Embryonic facial prominence (tissue), 1 donor: Measurements from ENCODE around the gene PKNOX1.
"Not testable (repeated sequence)": the region's sequence is repeated elsewhere in the genome, so short reads cannot be mapped to it uniquely, and the experiment has no call there.

Source experiments
- DNase-seq: peaks from one replicate; pipeline ENCODE4 v3.0.0-alpha.2; 2016; ENCODE audit errors: extremely low spot score

The PKNOX1 gene

GRCh38 chr21:43045876-43046821 is 71.8 kb downstream of the PKNOX1 start:
- not testable (repeated sequence) for DNase-seq

DNA sequence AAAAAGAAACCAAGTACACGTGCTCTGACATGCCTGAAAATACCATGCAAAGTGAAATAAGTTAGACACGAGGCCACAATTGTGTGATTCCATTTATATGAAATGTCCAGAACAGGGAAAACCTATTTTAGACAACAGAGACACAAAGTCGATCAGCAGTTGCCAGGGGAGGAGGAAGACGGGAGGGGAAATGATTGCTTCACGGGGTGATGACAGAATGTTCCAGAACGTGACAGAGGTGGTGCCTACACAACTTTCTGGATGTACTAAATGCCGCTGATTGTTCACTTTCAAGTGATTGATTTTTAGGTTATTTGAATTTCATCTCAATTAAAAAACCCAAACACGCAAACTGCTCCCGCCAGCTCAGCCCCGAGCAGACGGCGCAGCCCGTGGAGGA is 78.8 kb downstream of the PKNOX1 start:
- DNase-seq, result not testable (repeated sequence)

DNA sequence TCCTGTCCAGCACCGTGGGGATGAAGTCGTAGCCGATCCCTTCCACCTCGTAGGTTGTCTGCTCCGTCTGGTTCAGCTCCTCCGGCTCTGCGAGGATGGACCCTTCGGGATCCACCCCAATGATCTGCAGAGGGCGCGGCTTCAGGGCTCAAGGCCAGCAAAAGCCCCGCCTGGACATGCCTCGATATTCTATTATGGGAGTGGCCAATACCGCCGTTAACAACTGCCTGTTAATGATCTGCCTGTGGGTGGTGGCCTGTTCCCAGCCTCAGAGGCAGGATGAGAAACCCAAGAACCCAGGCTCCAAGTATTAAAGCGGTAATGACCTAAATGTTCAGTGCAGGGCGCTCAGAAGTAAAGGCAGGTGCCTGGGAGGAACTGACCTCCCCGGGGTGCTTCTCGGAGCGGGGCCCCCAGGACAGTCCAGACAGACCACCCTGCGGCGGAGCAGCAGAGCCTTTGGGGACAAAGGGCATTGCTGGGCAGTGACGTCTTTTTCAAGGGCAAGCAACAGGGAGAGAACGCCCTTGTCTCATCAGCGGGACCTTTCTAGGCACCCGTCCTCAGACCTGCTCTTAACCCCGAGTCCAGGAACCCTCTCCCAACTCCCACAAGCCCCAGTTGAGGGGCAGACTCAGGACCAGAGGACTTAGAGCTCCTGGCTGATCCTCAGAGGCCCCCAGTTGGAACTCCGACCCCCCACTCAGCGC is 88.7 kb downstream of the PKNOX1 start:
- not testable (repeated sequence) for DNase-seq

- DNase-seq, result not testable (repeated sequence)
These were observed 90.0 kb downstream of the PKNOX1 start for GRCh38 chr21:43064265-43064917.

DNA sequence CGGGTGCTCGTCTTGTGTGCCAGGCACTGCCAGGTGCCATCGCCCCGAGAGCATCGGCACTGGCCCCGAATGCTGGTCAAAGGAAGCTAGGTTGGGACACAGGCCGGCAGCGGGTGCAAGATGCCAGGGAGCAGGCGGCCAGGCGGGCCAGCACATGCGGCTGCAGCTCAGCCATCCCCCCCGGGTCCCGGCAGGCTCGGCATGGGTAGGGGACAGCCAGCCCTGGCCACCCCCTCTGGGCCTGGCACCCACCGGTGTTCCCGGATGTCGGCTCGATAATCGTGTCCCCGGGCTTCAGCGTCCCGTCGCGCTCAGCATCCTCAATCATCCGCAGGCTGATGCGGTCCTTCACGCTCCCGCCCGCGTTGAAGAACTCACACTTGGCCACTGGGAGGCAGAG is 91.6 kb downstream of the PKNOX1 start:
- DNase-seq, result not testable (repeated sequence)

- DNase-seq, result not testable (repeated sequence)
These were observed 92.3 kb downstream of the PKNOX1 start for GRCh38 chr21:43066690-43067089.

DNA sequence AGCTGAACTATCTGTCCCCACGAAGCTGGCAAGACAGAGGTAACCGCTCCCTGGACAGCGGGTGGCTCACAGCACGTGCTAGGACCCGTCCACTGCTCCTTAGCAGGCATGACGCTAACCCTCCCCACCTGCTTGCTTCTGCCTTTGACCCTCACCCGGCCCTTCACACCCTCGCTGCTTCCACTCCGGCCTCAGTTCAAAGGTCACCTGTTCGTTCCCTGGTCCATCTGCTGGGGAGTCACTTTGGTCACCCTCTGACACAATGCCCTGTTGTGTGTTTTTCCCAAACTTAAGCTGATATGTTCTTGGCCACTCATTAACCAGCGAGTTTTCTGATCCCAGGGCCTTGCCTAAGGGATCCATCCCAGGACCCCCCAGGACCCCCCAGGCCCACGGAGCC is 93.7 kb downstream of the PKNOX1 start:
- DNase-seq, result not testable (repeated sequence)

- not testable (repeated sequence) for DNase-seq
These were observed 95.3 kb downstream of the PKNOX1 start for GRCh38 chr21:43069682-43070081.

DNA sequence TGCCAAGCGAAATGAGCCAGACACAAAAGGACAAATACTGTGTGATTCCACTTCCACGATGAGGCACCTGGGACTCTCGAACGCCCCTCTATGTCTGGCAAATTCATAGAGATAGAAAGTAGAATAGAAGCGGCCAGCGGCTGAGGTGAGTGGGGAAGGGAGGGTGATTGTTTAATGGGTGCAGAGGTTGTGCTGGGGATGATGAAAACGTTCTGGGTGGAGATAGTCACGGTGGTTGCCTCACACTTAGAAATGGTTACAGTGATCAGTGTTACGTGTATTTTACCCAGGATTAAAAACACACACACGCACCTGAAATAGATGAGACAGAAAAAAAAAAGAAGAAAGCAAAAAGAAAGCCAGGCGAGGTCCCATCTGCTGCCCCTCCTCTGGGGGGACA is 98.4 kb downstream of the PKNOX1 start:
- DNase-seq, result not testable (repeated sequence)

DNA sequence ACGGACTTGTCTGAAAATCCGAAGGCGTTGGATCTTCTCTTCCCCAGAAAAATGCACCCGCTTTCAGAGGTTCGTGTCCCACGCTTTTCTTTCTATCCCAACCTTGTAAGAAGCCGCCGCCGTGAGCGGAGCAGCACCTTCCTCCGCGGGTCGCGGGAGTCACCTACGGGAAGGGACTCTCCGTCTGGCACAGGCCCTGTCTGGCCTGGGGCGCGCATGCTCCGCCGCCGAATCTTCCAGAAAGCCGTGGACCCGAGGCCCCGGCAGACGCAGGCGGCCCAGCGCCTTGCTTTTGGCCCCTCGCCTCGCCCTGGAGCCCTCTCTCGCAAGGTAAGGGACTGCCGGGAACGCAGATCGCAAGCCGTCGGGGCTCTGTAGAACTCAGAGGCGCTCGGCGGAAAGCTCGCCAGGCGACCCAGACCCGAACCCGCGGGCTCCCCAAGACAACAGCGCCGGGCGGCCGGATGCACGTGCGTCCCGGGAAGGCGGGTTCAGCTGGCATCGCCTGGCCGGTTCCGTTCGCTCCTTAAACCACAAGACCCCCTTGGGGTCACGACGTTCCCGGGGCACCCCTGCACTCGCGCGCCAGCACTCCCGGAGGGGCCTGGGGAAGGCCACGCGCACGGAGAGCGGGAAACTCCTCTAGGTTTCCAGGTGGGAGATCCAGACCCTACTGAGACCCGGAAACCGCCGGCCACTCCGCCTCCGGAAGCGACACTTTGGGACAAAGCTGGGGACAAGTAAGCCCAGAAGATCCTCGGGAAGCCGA is 100.2 kb downstream of the PKNOX1 start:
- not testable (repeated sequence) for DNase-seq

DNA sequence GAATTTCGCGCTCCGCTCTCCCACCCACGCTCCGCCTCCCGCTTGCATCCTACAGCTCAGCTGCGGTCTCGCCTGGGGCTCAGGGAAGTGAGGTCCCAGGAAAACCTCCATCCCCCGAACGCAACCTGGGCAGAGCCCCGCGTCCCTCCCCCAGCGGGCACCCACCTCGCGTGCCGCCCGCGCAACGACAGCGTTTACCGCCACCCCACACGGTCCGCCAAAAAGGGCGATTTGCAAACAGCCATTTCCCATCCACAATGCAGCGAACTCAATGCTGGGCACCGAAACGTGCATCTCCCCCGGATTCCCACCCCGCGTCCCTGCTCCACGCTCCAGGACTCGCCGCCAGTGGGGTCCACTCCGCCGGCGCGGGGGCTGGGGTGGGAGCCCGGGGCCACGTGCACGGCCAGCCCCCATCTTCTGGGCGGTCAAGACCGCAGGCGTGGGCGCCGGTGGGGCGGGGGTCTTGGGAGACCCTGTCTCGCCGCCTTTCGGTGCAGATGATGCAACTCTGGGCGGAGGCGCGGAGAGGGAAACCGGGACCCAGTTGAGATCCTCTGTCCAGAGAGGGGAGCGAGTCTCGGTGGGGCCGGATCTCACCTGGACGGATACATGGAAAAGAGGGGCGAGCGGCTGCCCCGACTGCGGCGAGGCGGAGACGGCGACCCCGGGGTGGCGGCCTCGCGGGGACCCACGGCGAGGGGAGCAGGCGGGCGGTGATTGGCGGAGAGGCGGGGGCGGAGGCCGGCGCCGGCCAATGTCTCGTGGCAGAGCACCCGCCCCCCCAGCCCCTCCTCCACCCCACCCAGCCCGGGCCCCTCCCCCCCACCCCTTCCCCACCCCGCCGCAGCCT is 101.0 kb downstream of the PKNOX1 start, which contains the start of gene CBS:
Gene CBS (minus strand): TSS at position 666 of the 853 bp plus-strand sequence. CDS start 3,642 bp downstream, outside the sequence.
- not testable (repeated sequence) for DNase-seq

DNA sequence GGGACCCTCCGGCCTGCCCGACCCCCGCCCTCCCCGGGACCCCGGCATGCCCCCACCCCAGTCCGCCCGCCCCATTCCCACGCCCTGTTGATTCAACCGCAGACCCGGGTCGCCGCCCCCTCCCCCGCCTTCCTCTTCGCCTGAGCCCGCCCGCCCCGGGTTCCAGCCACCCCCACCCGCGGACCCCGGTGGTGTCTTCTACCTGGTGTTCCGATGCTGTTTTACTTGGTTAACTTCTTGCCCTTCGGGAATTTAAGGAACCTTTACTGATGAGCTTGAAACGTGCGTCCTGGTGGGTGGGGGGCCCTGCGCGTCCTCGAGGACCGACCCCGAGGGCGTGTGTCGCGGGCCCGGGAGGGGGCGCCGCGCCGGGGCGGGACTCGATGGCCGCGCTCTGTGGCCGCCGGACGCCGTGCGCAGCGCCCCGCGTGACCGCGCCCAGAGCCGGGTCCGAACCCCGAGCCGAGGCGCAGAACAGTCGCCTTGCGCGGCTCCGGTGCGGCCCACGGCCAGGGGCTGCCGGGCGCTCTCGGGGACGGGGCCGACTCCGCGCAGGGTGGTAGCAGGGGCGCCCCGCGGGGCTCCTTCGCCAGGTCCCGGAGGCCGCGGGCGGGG is 101.8 kb downstream of the PKNOX1 start:
- DNase-seq, result not testable (repeated sequence)

GRCh38 chr21:43076643-43077042 is 102.3 kb downstream of the PKNOX1 start:
- not testable (repeated sequence) for DNase-seq

- not testable (repeated sequence) for DNase-seq
These were observed 108.4 kb downstream of the PKNOX1 start for GRCh38 chr21:43082587-43083300.
